ENCODE data around the gene KIF21A.

The KIF21A gene

DNA sequence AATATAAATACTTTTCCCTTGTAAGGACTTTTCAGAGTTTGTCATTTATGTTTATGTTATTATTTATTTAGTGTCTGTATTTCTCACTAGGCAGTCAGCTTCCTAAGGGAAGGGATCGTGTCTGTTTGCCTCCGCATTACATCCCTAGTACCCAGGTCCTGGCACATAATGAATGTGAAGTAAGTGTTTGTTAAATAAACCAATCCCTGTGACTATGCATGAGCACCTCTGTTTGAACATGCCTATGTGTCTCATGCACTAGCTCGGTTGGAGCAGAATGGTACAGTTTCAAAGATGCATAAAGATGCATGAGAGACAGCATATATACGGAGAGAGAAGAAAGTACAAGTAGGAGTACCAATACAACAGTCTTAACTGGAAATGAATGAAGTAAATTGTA is 99.3 kb downstream of the KIF21A start:
- no peak for TF ChIP-seq CTCF (IDR thresholded peaks at IDR 0.05; ENCODE audit: insufficient read depth, low read depth, low read length, missing control alignments)
- DNase-seq (ENCODE audit: low read depth), result no peak
- no peak overlapping the region for H3K4me3 ChIP-seq (ENCODE audit: low read depth, low read length)

GRCh38 chr12:39341761-39342160 is 101.2 kb downstream of the KIF21A start:
- H3K4me3 ChIP-seq (ENCODE audit: low read depth, low read length), result no peak overlapping the region
- TF ChIP-seq CTCF (IDR thresholded peaks at IDR 0.05; ENCODE audit: insufficient read depth, low read depth, low read length, missing control alignments), result no peak
- no peak for DNase-seq (ENCODE audit: low read depth)

GRCh38 chr12:39341179-39341578 is 101.7 kb downstream of the KIF21A start:
- H3K4me3 ChIP-seq (ENCODE audit: low read depth, low read length), result no peak overlapping the region
- DNase-seq (ENCODE audit: low read depth), result peak; percentile 57
- TF ChIP-seq CTCF (IDR thresholded peaks at IDR 0.05; ENCODE audit: insufficient read depth, low read depth, low read length, missing control alignments), result no peak

DNA sequence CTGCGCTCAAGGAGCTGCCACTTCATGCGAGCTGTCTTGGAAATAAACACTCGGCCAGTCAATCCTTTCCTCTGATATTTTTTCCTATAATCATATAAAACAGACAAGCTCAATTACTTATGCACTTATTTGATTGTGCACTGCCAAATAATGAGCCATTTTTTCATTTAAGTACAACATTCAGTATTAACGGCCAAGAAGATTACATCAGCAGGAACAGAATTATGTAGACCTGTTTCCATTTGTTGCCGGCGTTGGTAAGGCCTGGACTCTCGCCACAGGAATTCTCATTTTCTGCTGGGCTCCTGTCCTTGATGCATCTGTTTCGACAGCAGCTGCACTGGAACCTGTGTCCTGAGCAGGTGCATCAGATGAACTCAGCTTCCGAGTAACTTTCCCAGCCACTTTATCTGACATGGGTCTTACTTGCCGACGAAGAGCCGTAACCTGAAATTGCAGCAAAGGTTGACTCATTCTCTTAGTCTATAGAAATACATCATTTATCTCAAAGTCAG is 110.2 kb downstream of the KIF21A start:
- no peak for TF ChIP-seq CTCF (IDR thresholded peaks at IDR 0.05; ENCODE audit: insufficient read depth, low read depth, low read length, missing control alignments)

GRCh38 chr12:39331539-39332261 is 111.2 kb downstream of the KIF21A start:
- no peak for DNase-seq (ENCODE audit: low read depth)
- H3K4me3 ChIP-seq (ENCODE audit: low read depth, low read length), result no peak overlapping the region
- TF ChIP-seq CTCF (IDR thresholded peaks at IDR 0.05; ENCODE audit: insufficient read depth, low read depth, low read length, missing control alignments), result no peak

More for the DNA sequence above, 110.2 kb downstream of the KIF21A start:
- no peak for DNase-seq (ENCODE audit: low read depth)
- H3K4me3 ChIP-seq (ENCODE audit: low read depth, low read length), result no peak overlapping the region

- no peak for DNase-seq (ENCODE audit: low read depth)
- no peak for TF ChIP-seq CTCF (IDR thresholded peaks at IDR 0.05; ENCODE audit: insufficient read depth, low read depth, low read length, missing control alignments)
- no peak overlapping the region for H3K4me3 ChIP-seq (ENCODE audit: low read depth, low read length)
Measured at GRCh38 chr12:39329876-39330275, 113.0 kb downstream of the KIF21A start.

DNA sequence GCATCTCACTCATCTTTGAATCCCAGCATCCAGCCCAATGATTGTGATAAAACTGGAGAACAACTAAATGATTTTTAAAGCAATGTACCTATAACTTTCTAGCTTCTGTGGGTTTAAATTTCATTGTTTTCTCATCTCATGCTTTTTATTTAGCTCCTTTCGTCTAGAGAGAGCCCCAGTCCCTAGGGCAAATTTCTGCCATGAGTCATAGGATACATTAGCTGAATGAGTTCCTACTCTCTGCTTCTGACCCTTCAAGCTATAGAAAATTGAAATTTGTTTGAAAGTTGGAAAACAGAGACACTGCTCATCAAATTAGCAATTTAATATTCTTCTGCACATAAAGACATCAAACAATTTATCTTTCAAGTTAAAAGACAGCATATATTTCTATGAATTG is 113.9 kb downstream of the KIF21A start:
- no peak for DNase-seq (ENCODE audit: low read depth)
- no peak overlapping the region for H3K4me3 ChIP-seq (ENCODE audit: low read depth, low read length)
- no peak for TF ChIP-seq CTCF (IDR thresholded peaks at IDR 0.05; ENCODE audit: insufficient read depth, low read depth, low read length, missing control alignments)
